SK-N-SH (cell line): ENCODE data around the gene MYL2. TPM values are rescaled to one million over a fixed set of nuclear protein-coding genes. Genes with fewer than 3 reads are reported as not detected.

ENCODE experiments used
- CTCF ChIA-PET: fragments of 300-600, 350-600 bp; formaldehyde crosslinking; extraction: SDS; loops from one replicate; lab custom pipeline; 2021; lab: Yijun Ruan, JAX
- POLR2A ChIA-PET: fragments of 350-600 bp; sonication (Branson Sonifier 250); formaldehyde crosslinking; extraction: SDS; loops from one replicate; lab custom pipeline; 2020; ENCODE audit warnings: antibody characterized with exemption, inconsistent platforms; lab: Yijun Ruan, JAX
- DNase-seq: peaks from one replicate; pipeline ENCODE4 v3.0.0; 2012
- H2AFZ ChIP-seq: fragments of 200-600 bp; sonication (generic); 2 replicates; pipeline ENCODE4 v1.8.1; 2016; ENCODE audit warnings: antibody characterized with exemption, mild to moderate bottlenecking, low read depth
- H3F3A ChIP-seq: fragments of 200-600 bp; sonication (generic); replicated peaks from 2 replicates; pipeline ENCODE3; 2016; ENCODE audit warnings: antibody characterized with exemption, mild to moderate bottlenecking; ENCODE audit not compliant: insufficient read depth
- H3K27ac ChIP-seq, 2 experiments: fragments of 200-500 bp in 1 of 2; fragments of 200-600 bp in 1 of 2; sonication (Bioruptor generic) in 1 of 2; sonication (generic), shearing (Covaris generic) in 1 of 2; 2 replicates each; pipeline versions ENCODE4 v1.5.1 to v1.6.1; 2014 to 2016; ENCODE audit warnings: low read depth in 2 of 2, inconsistent platforms in 1 of 2, low read length in 1 of 2, mild to moderate bottlenecking in 1 of 2, mixed read lengths in 1 of 2
- H3K27me3 ChIP-seq: fragments of 200-600 bp; sonication (generic), shearing (Covaris generic); 2 replicates; pipeline ENCODE4 v1.6.1; 2016; ENCODE audit warnings: mixed run types; ENCODE audit not compliant: insufficient read depth
- H3K36me3 ChIP-seq, 2 experiments: fragments of 200-500 bp in 1 of 2; fragments of 200-600 bp in 1 of 2; sonication (Bioruptor generic) in 1 of 2; sonication (generic) in 1 of 2; replicated peaks in 1 of 2; 2 replicates each; pipeline versions ENCODE3 to v1.5.1; 2014 to 2016; ENCODE audit warnings: low read length in 1 of 2, mild to moderate bottlenecking in 1 of 2; ENCODE audit not compliant: insufficient read depth in 2 of 2, control insufficient read depth in 1 of 2
- H3K4me1 ChIP-seq, 2 experiments: fragments of 200-500 bp in 1 of 2; fragments of 200-600 bp in 1 of 2; sonication (Bioruptor generic) in 1 of 2; sonication (generic), shearing (Covaris generic) in 1 of 2; 2 replicates each; pipeline versions ENCODE4 v1.5.1 to v1.6.1; 2014 to 2016; ENCODE audit warnings: low read depth in 1 of 2, low read length in 1 of 2, mixed run types in 1 of 2; ENCODE audit not compliant: insufficient read depth in 2 of 2, control insufficient read depth in 1 of 2
- H3K4me2 ChIP-seq: fragments of 200-600 bp; sonication (generic), shearing (Covaris generic); 2 replicates; pipeline ENCODE4 v1.6.1; 2017; ENCODE audit warnings: mixed run types
- H3K4me3 ChIP-seq, 2 experiments: fragments of 200-500 bp in 1 of 2; fragments of 200-600 bp in 1 of 2; sonication (Bioruptor generic) in 1 of 2; sonication (generic), shearing (Covaris generic) in 1 of 2; 2 replicates each; pipeline versions ENCODE4 v1.5.1 to v1.8.1; 2014 to 2016; ENCODE audit warnings: low read depth in 2 of 2, inconsistent platforms in 1 of 2, low read length in 1 of 2, mild to moderate bottlenecking in 1 of 2, mixed read lengths in 1 of 2, moderate library complexity in 1 of 2
- H3K79me2 ChIP-seq: fragments of 200-600 bp; sonication (generic); 2 replicates; pipeline ENCODE4 v1.8.1; 2017; ENCODE audit warnings: mild to moderate bottlenecking; ENCODE audit not compliant: insufficient read depth
- H3K9ac ChIP-seq: fragments of 200-600 bp; sonication (generic); 2 replicates; pipeline ENCODE4 v1.6.1; 2017; ENCODE audit warnings: mixed run types
- H3K9me2 ChIP-seq: fragments of 200-600 bp; sonication (generic); 2 replicates; pipeline ENCODE4 v1.6.1; 2017; ENCODE audit warnings: mixed run types
- H3K9me3 ChIP-seq: fragments of 200-600 bp; sonication (generic); 2 replicates; pipeline ENCODE4 v1.6.1; 2017; ENCODE audit warnings: mixed run types, mild to moderate bottlenecking, moderate library complexity
- H4K20me1 ChIP-seq: fragments of 200-600 bp; sonication (generic); 2 replicates; pipeline ENCODE4 v1.6.1; 2017; ENCODE audit warnings: mild to moderate bottlenecking, mixed run types; ENCODE audit not compliant: insufficient read depth
- CTCF ChIP-seq: fragments of 200-600 bp; sonication (generic); IDR thresholded peaks from 2 replicates; pipeline ENCODE4 v1.6.1; 2017; ENCODE audit warnings: antibody characterized with exemption, mild to moderate bottlenecking, moderate library complexity
- ELF1 ChIP-seq: IDR thresholded peaks from 2 replicates; pipeline ENCODE4 v1.4.0; 2012
- EP300 ChIP-seq, 2 experiments: IDR thresholded peaks; 2 replicates each; pipeline versions ENCODE4 v1.4.0 to v1.6.1; 2012; ENCODE audit warnings: borderline replicate concordance in 1 of 2, low read depth in 1 of 2, low read length in 1 of 2
- FOXJ3 ChIP-seq: sonication (generic); formaldehyde crosslinking; IDR thresholded peaks from 2 replicates; pipeline ENCODE4 v1.5.1; 2020; ENCODE audit warnings: mild to moderate bottlenecking, missing genetic modification reagents
- FOXM1 ChIP-seq: IDR thresholded peaks from 2 replicates; pipeline ENCODE4 v1.4.0; 2012; ENCODE audit warnings: low read depth, mild to moderate bottlenecking
- GATA2 ChIP-seq: sonication (generic); formaldehyde crosslinking; IDR thresholded peaks from 2 replicates; pipeline ENCODE4 v1.5.0; 2020; ENCODE audit warnings: mild to moderate bottlenecking, missing genetic modification reagents
- IRF3 ChIP-seq: fragments of 150-350 bp; IDR thresholded peaks from 2 replicates; pipeline ENCODE4 v1.6.1; 2016; ENCODE audit warnings: mild to moderate bottlenecking, low read depth, low read length
- MAX ChIP-seq: IDR thresholded peaks from 2 replicates; pipeline ENCODE4 v1.4.0; 2012; ENCODE audit warnings: low read depth
- MEF2A ChIP-seq: IDR thresholded peaks from 2 replicates; pipeline ENCODE4 v1.4.0; 2012; ENCODE audit warnings: low read depth, borderline replicate concordance
- PBX3 ChIP-seq: IDR thresholded peaks from 2 replicates; pipeline ENCODE4; 2012
- RAD21 ChIP-seq: IDR thresholded peaks from 2 replicates; pipeline ENCODE4 v1.6.1; 2012; ENCODE audit warnings: mild to moderate bottlenecking, low read length
- RXRA ChIP-seq: IDR thresholded peaks from 2 replicates; pipeline ENCODE4 v1.4.0; 2012; ENCODE audit warnings: low read depth, mild to moderate bottlenecking, borderline replicate concordance
- USF2 ChIP-seq: fragments of 150-350 bp; IDR thresholded peaks from 2 replicates; pipeline ENCODE4 v1.6.1; 2017; ENCODE audit warnings: antibody characterized with exemption, low read length, low read depth, borderline replicate concordance
- ZBTB33 ChIP-seq: IDR thresholded peaks from 2 replicates; pipeline ENCODE4 v1.4.0; 2012; ENCODE audit warnings: low read depth, borderline replicate concordance
- WGBS: methylation state at CpG from one replicate; pipeline ENCODE4 v1.1.6; 2017; ENCODE audit warnings: low lambda C conversion rate; 5-methylcytosine and 5-hydroxymethylcytosine counted together
- polyA plus RNA-seq, 3 experiments: library from polyadenylated mRNA; depleted of rRNA; stranded (reverse); fragments of >200 nt; gene quantifications; 2 replicates each; pipeline ENCODE4 v1.2.3, GENCODE V29; 2012
- TF ChIP-seq, protein P1 (sequence below): IDR thresholded peaks from 2 replicates; pipeline ENCODE4 v1.4.0; 2012; ENCODE audit warnings: low read depth, borderline replicate concordance

Gene MYL2
- polyA plus RNA-seq, 1 of the 3 experiments (the other 2 are of a cell fraction), result not detected

GRCh38 chr12:110865521-110865920, 54.9 kb downstream of the MYL2 start:
- Histone ChIP-seq H2AFZ (no peak overlapping the region), H3F3A (no peaks in the 10 kb centered on the region), H3K36me3 (no peaks in the 10 kb centered on the region), H3K9me3 (no peaks in the 10 kb centered on the region), H3K9me2 (no peaks in the 10 kb centered on the region), H3K27ac (no peak overlapping the region), H3K27me3 (no peaks in the 10 kb centered on the region), H3K9ac (no peak overlapping the region), H3K4me3 (no peak overlapping the region), H3K4me1 (no peaks in the 10 kb centered on the region)
- WGBS, result 72% methylated on average over 6 of the region's 6 CpGs
- DNase-seq, result no peak
- POLR2A ChIA-PET, result no interaction called here
- CTCF ChIA-PET, result interaction anchor here (0.6 to 1.2 kb wide), 5 partner anchors 14 to 1711 kb away, joined by 3 to 5 read pairs (median 3); partner anchors contain the start of gene CCDC63
- TF ChIP-seq FOXM1, result no peak
- no peak for TF ChIP-seq GATA2 (CRISPR knock-in tag)
- TF ChIP-seq EP300 (IDR thresholded peaks at IDR 0.05; ENCODE audit: borderline replicate concordance in 1 of 2, low read depth in 1 of 2, low read length in 1 of 2), result no peak
- TF ChIP-seq FOXJ3 (CRISPR knock-in tag), result no peak
- no peak for TF ChIP-seq USF2
- TF ChIP-seq RXRA, result no peak
- TF ChIP-seq CTCF, result no peak
- no peak for TF ChIP-seq RAD21
- no peak for TF ChIP-seq IRF3
- no peak for TF ChIP-seq ELF1
- TF ChIP-seq MEF2A, result no peak
- no peak for TF ChIP-seq MAX
- TF ChIP-seq PBX3, result no peak
- TF ChIP-seq ZBTB33, result no peak
- TF ChIP-seq, protein P1, sequence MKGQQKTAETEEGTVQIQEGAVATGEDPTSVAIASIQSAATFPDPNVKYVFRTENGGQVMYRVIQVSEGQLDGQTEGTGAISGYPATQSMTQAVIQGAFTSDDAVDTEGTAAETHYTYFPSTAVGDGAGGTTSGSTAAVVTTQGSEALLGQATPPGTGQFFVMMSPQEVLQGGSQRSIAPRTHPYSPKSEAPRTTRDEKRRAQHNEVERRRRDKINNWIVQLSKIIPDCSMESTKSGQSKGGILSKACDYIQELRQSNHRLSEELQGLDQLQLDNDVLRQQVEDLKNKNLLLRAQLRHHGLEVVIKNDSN, result no peak
- TF ChIP-seq, all 33 proteins: peak for 0
- Histone ChIP-seq H4K20me1 (no peaks in the 10 kb centered on the region), H3K79me2 (no peaks in the 10 kb centered on the region), H3K4me2 (no peak overlapping the region)
